NCI-H774 (cell line): ENCODE data around the gene KIAA1328.

Experiments
- DNase-seq: peaks from one replicate; lab custom pipeline; 2025; lab: John Stamatoyannopoulos, UW

The KIAA1328 gene

DNA sequence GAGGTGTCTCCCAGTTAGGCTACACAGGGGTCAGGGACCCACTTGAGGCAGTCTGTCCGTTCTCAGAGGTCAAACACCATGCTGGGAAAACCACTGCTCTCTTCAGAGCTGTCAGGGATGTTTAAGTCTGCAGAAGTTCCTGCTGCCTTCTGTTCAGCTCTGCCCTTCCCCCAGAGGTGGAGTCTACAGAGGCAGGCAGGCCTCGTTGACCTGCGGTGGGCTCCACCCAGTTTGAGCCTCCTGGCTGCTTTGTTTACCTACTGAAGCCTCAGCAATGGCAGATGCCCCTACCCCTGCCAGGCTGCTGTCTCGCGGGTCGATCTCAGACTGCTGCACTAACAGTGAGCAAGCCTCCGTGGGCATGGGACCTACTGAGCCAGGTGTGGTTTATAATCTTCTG lies 390.3 kb downstream of the KIAA1328 start:
- DNase-seq: no peak

DNA sequence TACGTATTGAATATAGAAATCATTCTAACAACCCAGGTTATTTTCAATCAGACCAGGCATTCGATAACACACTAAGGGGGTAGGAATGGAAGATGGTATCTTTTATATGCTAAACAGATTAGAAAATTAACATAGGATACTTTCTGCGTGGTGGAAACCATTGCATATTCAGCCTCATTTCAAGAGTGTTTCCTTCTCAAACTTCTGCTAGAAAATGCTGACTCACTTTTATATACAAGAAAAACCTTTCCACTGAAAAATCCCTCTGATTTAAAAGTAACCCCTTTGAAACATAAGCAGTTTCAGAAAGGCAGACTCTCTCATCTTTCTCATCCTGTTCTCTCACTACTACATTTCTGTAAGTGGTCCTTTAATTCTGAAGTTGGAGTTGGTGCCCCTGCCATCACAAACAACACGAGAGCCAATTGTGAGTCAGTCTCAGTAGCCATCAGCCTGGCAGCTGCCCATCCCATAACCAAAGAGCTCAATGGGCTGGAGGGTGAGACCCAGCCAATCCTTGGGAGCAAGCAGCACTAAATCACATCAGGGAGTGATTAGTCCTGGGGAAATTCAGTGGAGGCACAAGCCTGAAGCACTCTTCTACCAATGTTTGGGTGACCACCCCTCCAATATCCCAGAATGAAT lies 393.5 kb downstream of the KIAA1328 start:
- DNase-seq: no peak

DNA sequence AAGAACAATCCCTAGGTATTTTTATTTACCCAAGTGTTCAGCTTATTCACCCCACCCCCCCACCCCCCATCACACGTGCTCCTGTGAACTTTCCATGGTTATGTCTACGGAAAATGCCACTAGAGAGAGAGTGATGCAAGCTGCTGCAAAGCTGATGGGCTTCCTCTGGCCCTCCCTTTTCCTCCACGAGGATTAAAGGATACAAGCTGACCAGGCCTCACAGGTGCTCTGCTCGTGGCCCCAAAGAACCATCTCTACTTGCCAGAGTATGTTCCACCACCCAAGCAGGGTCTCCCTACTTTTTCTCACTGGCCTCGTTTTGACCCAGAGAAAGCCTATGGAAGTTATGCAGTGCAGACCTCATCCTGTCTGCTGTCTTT lies 394.1 kb downstream of the KIAA1328 start:
- DNase-seq: no peak

GRCh38 chr18:37225279-37225678 lies 396.4 kb downstream of the KIAA1328 start:
- no peak for DNase-seq

- no peak for DNase-seq
These were observed 401.8 kb downstream of the KIAA1328 start for GRCh38 chr18:37230768-37231167.

DNA sequence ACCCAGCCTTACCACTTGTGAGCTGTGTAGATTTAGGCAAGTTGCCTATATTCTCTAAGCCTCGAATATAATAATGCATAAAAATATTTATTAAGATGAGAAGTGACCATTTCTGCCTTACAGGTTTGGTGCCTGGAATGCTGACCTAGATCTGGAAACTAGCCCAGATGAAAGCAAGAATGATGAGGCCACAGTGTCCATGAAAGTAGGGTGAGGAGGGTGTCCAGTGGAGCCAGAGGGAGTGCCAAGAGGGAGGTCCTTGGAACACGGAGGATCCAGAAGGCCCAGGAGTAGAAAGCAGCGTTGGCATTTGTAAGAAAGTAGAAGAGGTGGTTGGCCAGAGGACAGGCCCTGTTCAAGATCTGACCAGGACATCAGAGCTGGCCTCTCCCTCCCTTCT lies 402.3 kb downstream of the KIAA1328 start:
- DNase-seq: no peak

- no peak for DNase-seq
These were observed 406.7 kb downstream of the KIAA1328 start for GRCh38 chr18:37235583-37235982.

DNA sequence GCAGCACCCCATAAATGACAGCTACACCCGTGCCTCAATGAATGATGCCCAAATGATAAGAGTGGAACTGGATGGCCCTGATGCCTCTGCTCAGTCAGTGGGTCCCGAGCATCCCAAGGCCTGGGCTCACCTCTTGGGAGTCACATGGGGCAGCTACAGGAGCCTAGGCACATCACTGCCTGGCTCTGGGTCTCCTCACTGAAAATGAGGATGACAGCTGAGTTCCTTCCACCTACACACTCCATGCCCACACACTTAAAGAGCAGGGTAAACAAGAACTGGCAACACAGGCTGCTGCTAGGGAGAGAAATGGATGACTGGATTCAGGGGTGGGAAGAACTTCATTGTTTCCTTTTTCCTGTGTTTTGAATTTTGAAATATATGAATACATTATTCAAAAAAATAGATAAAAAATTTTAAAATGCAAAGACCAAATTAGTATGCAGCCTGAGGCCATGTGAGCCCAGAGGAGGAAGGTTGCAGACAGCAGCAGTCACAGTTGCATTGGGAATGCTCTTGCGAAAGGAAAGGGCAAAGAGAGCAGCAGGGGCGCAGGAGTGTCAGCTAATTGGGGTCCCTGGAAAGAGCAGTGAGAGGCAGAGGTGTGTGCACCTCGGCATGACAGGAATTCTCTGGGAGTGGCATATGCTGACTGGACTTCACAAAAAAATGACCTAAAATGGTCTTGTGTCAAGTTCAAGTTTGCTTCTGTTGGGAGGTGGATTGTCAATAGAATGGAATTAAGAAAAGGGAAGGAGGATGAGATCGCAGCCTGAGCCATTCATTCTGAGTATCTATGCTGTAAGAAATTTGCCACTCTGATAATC lies 409.6 kb downstream of the KIAA1328 start:
- no peak for DNase-seq

DNA sequence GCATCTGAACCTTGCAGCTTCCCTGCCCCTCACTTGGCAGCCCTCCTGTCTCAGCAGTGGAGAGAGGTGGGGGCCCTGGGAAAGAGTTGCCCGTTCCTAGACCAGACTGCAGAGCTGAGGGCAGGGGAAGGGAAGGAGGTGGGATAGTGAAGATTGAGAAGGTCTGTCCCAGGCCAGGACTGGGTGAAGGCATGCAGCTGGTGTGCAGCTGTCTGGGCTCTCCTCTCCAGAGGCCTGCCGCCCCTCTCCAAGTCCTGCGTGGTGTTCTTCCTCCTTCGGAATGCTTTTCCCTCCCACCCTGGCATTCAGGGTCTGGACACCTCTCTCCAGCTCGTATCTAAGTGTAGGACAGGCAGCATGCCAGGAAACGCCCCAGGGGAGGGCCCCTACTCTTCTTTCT lies 413.2 kb downstream of the KIAA1328 start:
- no peak for DNase-seq

DNA sequence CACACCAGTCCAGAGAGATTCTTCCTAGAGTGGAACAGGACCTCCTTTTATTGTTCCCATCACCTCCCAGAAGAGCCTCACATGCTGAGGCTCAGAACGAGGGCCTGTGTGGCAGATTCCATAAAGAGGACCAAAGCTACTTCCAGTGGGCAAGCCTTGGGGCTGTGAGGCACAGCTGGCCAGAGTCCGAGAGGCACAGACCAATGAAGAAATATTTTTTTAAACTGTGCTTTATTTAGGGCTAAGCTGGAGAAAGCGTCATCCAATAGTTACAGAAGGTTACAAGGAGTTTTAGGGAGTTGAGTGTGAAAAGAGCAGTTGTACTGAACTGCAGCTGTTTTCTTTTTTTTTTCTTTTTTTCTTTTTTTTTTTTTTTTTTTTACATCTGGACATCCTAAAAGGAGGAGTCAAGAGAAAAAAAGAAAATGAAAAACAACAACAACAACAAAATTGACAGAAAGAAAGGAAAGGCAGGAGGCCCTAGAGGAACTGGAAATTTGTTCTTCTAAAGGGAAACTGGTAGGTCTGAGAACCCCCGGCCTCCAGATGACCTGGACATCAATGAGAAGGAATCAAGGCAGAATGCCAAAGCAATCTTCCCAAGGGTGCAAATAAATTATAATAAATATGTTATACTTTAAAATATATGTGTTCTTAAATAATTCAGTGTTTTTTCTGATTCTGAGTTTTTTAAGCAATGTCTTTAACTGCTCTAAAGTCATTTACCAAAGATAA lies 414.1 kb downstream of the KIAA1328 start:
- DNase-seq: no peak

GRCh38 chr18:37243741-37244140 lies 414.8 kb downstream of the KIAA1328 start:
- no peak for DNase-seq

DNA sequence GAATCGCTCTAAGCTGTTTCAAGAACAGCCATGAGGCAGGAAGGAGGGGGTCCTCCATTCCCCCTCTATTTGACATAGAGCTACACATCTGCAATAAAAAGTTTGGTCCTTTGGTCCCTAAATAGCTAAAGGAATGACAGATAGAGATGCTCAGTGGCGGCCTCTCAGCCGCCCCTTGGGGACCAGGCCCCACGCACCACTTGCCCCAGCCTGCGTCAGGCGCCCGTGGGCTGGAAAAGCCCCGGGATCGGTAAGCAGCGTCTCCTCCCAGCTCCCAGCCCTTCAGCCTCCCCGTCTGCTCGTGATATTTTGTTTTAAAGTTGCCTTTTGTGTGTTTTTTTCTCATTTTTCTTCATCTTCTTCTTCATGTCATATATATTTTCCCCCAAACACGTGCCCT lies 415.7 kb downstream of the KIAA1328 start:
- no peak for DNase-seq

- DNase-seq: no peak
These were observed 417.9 kb downstream of the KIAA1328 start for GRCh38 chr18:37246779-37247340.

- DNase-seq: no peak
These were observed 418.7 kb downstream of the KIAA1328 start for GRCh38 chr18:37247497-37248161.

DNA sequence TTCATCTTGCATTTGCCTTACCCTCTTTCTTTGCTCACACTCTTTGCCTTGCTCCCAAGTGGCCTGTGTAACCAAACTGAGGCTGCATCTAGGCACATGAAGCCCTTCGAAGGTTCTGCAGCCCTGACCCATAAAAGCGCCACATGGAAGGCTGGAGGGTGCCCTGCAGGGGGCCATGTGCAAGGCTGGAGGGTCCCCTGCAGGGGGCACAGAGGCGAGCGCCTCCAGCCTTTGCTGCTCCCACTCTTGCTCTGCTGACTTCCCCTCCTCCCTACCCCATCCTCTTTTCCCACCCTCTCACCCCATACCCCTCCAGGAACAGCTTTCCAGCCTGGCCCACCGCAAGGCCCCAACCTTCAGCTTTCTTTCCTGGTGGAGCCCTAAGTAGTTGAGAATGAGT lies 419.4 kb downstream of the KIAA1328 start:
- no peak for DNase-seq

DNA sequence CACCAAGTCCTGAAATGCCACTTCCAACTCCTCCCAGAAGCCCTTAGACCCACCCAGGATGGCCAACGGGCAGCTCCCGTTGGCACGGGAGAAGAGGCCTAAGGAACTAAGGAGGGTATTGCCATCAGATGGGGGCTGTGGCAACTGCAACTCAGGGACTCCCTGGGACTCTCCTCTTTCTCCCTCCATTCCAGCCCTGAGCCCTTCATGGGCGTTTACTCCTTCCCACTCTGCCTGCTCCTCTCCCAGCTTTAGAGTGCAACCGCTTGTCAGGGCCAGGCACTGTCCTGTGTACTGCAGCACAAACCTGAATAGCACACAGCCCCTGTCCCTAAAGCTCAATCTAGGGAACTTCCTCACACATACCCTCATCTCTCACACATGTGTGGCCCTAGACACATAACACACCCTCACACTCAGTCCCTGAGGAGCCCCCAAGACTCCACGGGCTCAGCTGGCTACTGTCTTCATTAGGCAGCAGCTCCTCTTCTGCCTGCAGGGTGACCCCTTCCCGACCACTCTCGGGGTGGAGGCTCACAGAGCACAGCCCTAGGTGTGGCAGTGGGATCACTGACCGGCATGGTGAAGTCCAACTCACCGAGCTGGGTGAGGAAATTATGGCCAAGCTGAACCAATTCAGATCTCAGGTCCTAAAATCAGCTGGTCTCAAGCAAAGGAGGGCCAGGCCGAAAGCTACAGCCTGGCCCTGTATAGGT lies 420.4 kb downstream of the KIAA1328 start:
- DNase-seq: no peak

DNA sequence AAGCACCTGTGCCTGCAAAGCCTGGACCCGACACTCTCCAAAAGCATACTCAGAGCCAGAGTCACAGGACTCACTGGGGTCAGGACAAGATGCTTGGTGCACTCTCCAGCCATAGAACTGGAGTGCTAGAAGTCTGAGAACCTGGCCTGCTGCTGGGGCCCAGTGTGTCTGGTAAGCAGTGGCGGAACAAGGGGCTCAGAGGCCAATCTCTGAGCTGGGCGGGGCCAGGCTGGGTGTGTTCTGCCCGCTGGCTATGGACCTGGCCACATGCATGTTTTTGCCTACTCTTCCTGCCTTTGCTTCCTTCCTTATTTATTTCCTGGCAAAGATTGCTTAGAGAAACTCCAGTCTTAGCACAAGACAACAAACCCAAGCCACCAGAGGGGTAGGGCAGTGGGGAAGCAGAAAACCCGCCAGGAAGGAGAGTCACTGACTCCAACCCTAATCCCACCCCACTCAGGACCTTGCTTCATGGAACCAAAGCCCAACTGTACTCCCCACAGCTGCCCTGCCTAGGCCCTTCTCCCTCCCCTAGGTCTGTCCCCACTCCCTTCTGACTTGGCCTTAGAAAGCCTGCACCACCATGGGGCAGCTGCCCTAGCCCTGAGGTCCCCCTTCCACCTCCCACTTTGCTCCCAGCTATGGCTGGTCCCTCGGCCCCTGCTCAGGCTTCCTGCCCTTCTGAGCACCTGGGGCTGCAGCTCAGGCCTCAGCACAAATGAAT lies 421.1 kb downstream of the KIAA1328 start:
- DNase-seq: no peak

DNA sequence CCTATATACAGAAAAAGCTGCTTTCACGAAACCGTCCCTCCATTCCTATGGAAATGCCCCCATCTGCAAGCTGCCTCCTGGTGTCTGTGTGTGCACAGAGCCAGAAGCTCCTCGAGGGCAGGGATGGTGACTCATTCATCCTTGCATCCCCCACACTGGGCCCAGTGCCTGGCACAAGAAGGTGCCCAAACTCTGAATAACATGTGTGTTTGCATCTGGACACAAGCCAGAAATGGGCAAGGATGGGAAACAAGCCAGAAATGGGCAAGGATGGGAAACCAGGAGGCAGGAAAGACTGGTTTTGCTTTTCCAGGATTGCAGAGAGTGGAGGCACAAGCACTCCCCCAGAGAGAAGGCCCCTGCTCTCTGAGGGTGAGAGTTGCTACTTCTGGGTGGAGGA lies 422.8 kb downstream of the KIAA1328 start:
- no peak for DNase-seq

DNA sequence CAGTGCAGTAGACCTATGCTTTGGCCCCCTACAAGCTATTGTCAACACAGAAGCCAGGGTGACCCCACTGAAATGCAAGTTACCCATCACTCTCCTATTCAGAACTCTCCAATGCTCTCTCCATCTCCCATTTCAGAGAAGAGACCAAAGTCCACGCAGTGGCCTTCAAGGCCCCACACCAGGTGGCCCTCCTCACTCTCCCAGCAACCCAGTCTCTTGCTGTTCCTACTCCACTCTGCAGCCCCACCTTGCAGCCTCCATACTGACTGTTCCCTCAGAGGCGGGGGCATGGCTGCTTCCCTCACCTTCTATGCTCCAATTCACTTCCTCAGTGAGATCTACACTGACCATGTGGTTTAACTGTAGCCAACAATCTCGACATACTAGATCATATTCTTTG lies 423.4 kb downstream of the KIAA1328 start:
- no peak for DNase-seq

- DNase-seq: no peak
These were observed 424.0 kb downstream of the KIAA1328 start for GRCh38 chr18:37252854-37253393.
